H9 (cell line): ENCODE data around the gene ICE2. TPM values are rescaled to one million over a fixed set of nuclear protein-coding genes. Genes with fewer than 3 reads are reported as not detected.

Experiments
- DNase-seq: peaks from one replicate; pipeline ENCODE4 v3.0.0-alpha.2; 2017
- H2AFZ ChIP-seq: one replicate; pipeline ENCODE4 v1.6.1; 2013; ENCODE audit warnings: mild to moderate bottlenecking, low read length, control low read depth, moderate library complexity
- H2AK5ac ChIP-seq: 2 replicates; pipeline ENCODE4 v1.6.1; 2013; ENCODE audit warnings: low read length, control low read depth, mixed read lengths; ENCODE audit not compliant: insufficient read length
- H2BK120ac ChIP-seq: one replicate; pipeline ENCODE4 v1.6.1; 2013; ENCODE audit warnings: low read depth, mild to moderate bottlenecking, low read length, control low read depth, inconsistent platforms; ENCODE audit not compliant: poor library complexity, severe bottlenecking
- H2BK12ac ChIP-seq: 2 replicates; pipeline ENCODE4 v1.6.1; 2013; ENCODE audit warnings: low read length, control low read depth, mixed read lengths, low read depth; ENCODE audit not compliant: insufficient read length
- H2BK15ac ChIP-seq: 2 replicates; pipeline ENCODE4 v1.6.1; 2013; ENCODE audit warnings: low read depth, low read length, control low read depth
- H2BK20ac ChIP-seq: one replicate; pipeline ENCODE4 v1.6.1; 2013; ENCODE audit warnings: low read depth, mild to moderate bottlenecking, low read length, control low read depth, inconsistent platforms; ENCODE audit not compliant: poor library complexity, severe bottlenecking
- H2BK5ac ChIP-seq: 2 replicates; pipeline ENCODE4 v1.6.1; 2013; ENCODE audit warnings: low read length, control low read depth, mixed read lengths; ENCODE audit not compliant: insufficient read length
- H3K14ac ChIP-seq: 2 replicates; pipeline ENCODE4 v1.6.1; 2013; ENCODE audit warnings: low read length, control low read depth; ENCODE audit not compliant: insufficient read depth
- H3K18ac ChIP-seq: 2 replicates; pipeline ENCODE4 v1.6.1; 2013; ENCODE audit warnings: low read depth, mild to moderate bottlenecking, mixed read lengths, low read length, control low read depth; ENCODE audit not compliant: insufficient read length
- H3K23ac ChIP-seq: 2 replicates; pipeline ENCODE4 v1.6.1; 2013; ENCODE audit warnings: low read length, control low read depth, mixed read lengths, low read depth; ENCODE audit not compliant: insufficient read length
- H3K23me2 ChIP-seq: 2 replicates; pipeline ENCODE4 v1.6.1; 2013; ENCODE audit warnings: low read depth, mild to moderate bottlenecking, mixed read lengths, low read length, control low read depth; ENCODE audit not compliant: insufficient read length, poor library complexity, severe bottlenecking
- H3K27ac ChIP-seq: 2 replicates; pipeline ENCODE4 v1.5.1; 2013; ENCODE audit warnings: low read length, control low read depth, mixed read lengths, low read depth; ENCODE audit not compliant: insufficient read length
- H3K27me3 ChIP-seq: 2 replicates; pipeline ENCODE4 v1.6.1; 2013; ENCODE audit warnings: low read length, control low read depth, inconsistent platforms; ENCODE audit not compliant: insufficient read depth
- H3K4ac ChIP-seq: 2 replicates; pipeline ENCODE4 v1.6.1; 2013; ENCODE audit warnings: low read depth, mild to moderate bottlenecking, control low read depth, inconsistent platforms, low read length, moderate library complexity
- H3K4me1 ChIP-seq: 2 replicates; pipeline ENCODE4 v1.6.1; 2013; ENCODE audit warnings: low read length, control low read depth, inconsistent platforms; ENCODE audit not compliant: insufficient read depth
- H3K4me2 ChIP-seq: 2 replicates; pipeline ENCODE4 v1.6.1; 2013; ENCODE audit warnings: low read length, control low read depth, mixed read lengths; ENCODE audit not compliant: insufficient read length, insufficient read depth
- H3K56ac ChIP-seq: 2 replicates; pipeline ENCODE4 v1.6.1; 2013; ENCODE audit warnings: low read depth, mild to moderate bottlenecking, mixed read lengths, low read length, control low read depth; ENCODE audit not compliant: insufficient read length
- H3K79me1 ChIP-seq: 2 replicates; pipeline ENCODE4 v1.6.1; 2013; ENCODE audit warnings: low read depth, mild to moderate bottlenecking, moderate library complexity, low read length, control low read depth, inconsistent platforms; ENCODE audit not compliant: insufficient read depth, poor library complexity, severe bottlenecking
- H3K79me2 ChIP-seq: 2 replicates; pipeline ENCODE4 v1.6.1; 2013; ENCODE audit warnings: low read length, control low read depth, inconsistent platforms; ENCODE audit not compliant: insufficient read depth
- H3K9ac ChIP-seq: 2 replicates; pipeline ENCODE4 v1.6.1; 2013; ENCODE audit warnings: low read length, control low read depth, mixed read lengths; ENCODE audit not compliant: insufficient read length; ENCODE audit errors: extremely low read depth
- H3K9me3 ChIP-seq: one replicate; pipeline ENCODE4 v1.6.1; 2013; ENCODE audit warnings: low read depth, low read length, inconsistent platforms; ENCODE audit not compliant: control insufficient read depth
- H3T11ph ChIP-seq: one replicate; pipeline ENCODE4 v1.6.1; 2013; ENCODE audit warnings: mild to moderate bottlenecking, low read length, control low read depth, inconsistent platforms
- H4K20me1 ChIP-seq: one replicate; pipeline ENCODE4 v1.6.1; 2013; ENCODE audit not compliant: control insufficient read depth, insufficient read length, insufficient read depth
- H4K5ac ChIP-seq: 2 replicates; pipeline ENCODE4 v1.6.1; 2013; ENCODE audit warnings: low read depth, mild to moderate bottlenecking, mixed read lengths, low read length, control low read depth; ENCODE audit not compliant: insufficient read length
- H4K8ac ChIP-seq: replicated peaks from 2 replicates; pipeline ENCODE4 v1.6.1; 2013; ENCODE audit warnings: low read length, control low read depth, mixed read lengths, low read depth; ENCODE audit not compliant: insufficient read length
- H4K91ac ChIP-seq: 2 replicates; pipeline ENCODE4 v1.6.1; 2013; ENCODE audit warnings: low read depth, mild to moderate bottlenecking, moderate library complexity, mixed read lengths, low read length, control low read depth; ENCODE audit not compliant: insufficient read length
- H3K27ac Mint-ChIP-seq, 3 experiments: 2 replicates in 2 of 3; 3 replicates in 1 of 3; pipeline ENCODE4 v1.8.0; 2020 to 2021; ENCODE audit warnings: mixed read lengths in 3 of 3, mild to moderate bottlenecking in 1 of 3, moderate library complexity in 1 of 3
- H3K27me3 Mint-ChIP-seq: 2 replicates; pipeline ENCODE4 v1.8.0; 2021; ENCODE audit warnings: low read depth, mild to moderate bottlenecking, moderate library complexity, mixed read lengths
- H3K36me3 Mint-ChIP-seq, 3 experiments: 2 replicates in 2 of 3; 3 replicates in 1 of 3; pipeline ENCODE4 v1.8.0; 2020 to 2021; ENCODE audit warnings: low read depth in 3 of 3, mixed read lengths in 3 of 3; ENCODE audit not compliant: insufficient read depth in 1 of 3
- H3K4me1 Mint-ChIP-seq, 2 experiments: 2 replicates each; pipeline ENCODE4 v1.8.0; 2020; ENCODE audit warnings: mixed read lengths in 2 of 2
- H3K4me3 Mint-ChIP-seq, 2 experiments: 2 replicates in 1 of 2; 3 replicates in 1 of 2; pipeline ENCODE4 v1.8.0; 2020 to 2021; ENCODE audit warnings: mild to moderate bottlenecking in 2 of 2, mixed read lengths in 2 of 2, moderate library complexity in 1 of 2
- H3K9me3 Mint-ChIP-seq, 2 experiments: 2 replicates in 1 of 2; 3 replicates in 1 of 2; pipeline ENCODE4 v1.8.0; 2020; ENCODE audit warnings: mild to moderate bottlenecking in 2 of 2, mixed read lengths in 2 of 2, moderate library complexity in 1 of 2
- CTCF ChIP-seq: fragments of 200-600 bp; sonication (generic); conservative IDR thresholded peaks from 3 replicates; pipeline ENCODE4 v1.8.0; 2021; ENCODE audit warnings: antibody characterized with exemption, mild to moderate bottlenecking
- WGBS: extraction: QIAGEN DNeasy Blood & Tissue Kit; methylation state at CpG from one replicate; pipeline ENCODE4 v1.1.7; 2013; ENCODE audit warnings: missing lambda C conversion rate, low lambda C conversion rate, mixed read lengths; ENCODE audit not compliant: insufficient read length; ENCODE audit errors: extremely low coverage; 5-methylcytosine and 5-hydroxymethylcytosine counted together
- total RNA-seq: library from RNA; stranded (reverse); gene quantifications from 2 replicates; pipeline ENCODE4 v1.2.1, GENCODE V29; 2021

The ICE2 gene
- total RNA-seq, 1 experiment from 2014 or later, result 76.3 TPM

DNA sequence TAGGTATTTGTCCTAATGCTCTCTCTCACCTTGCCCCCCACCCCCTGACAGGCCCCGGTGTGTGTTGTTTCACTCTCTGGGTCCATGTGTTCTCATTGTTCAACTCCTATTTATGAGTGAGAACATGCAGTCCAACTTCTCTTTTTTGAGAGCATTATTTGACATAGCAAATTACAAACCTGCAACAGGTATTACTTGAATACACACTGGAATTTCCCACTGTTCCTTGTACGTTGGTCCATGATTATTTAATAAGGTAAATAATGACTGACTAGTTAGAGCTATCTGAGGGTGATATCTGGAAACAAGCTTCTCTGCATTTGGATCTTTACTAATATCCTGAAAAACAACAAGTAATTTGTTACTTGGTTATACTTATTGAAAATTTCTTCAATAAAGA lies 24.1 kb downstream of the ICE2 start:
- Histone ChIP-seq H3K4me1 (no peaks in the 10 kb centered on the region), H4K20me1 (no peaks in the 10 kb centered on the region), H3K4me2 (no peak overlapping the region), H3K23me2 (no peaks in the 10 kb centered on the region), H4K8ac (no peak overlapping the region), H3K56ac (no peak overlapping the region), H2AK5ac (no peak overlapping the region), H2BK20ac (no peak overlapping the region), H3K27ac (no peak overlapping the region), H3K23ac (no peak overlapping the region), H3K79me1 (no peaks in the 10 kb centered on the region), H3K18ac (no peak overlapping the region), H3K27me3 (no peaks in the 10 kb centered on the region), H3K9ac (no peak overlapping the region), H4K91ac (no peak overlapping the region), H4K5ac (no peak overlapping the region), H3K9me3 (no peaks in the 10 kb centered on the region), H2BK15ac (no peak overlapping the region), H3K4ac (no peak overlapping the region), H3K79me2 (no peaks in the 10 kb centered on the region), H2BK5ac (no peak overlapping the region), H2BK12ac (no peak overlapping the region), H3T11ph (no peak overlapping the region), H2BK120ac (no peak overlapping the region), H3K14ac (no peak overlapping the region), H2AFZ (no peak overlapping the region)
- no peaks in the 10 kb centered on the region for H3K4me1 Mint-ChIP-seq
- no peaks in the 10 kb centered on the region for H3K9me3 Mint-ChIP-seq
- H3K27me3 Mint-ChIP-seq, result no peaks in the 10 kb centered on the region
- peaks cover 1 to 41% (median 35%) of the 10 kb centered on the region in 3 experiments; a peak in 5 of 7 replicates for H3K36me3 Mint-ChIP-seq
- H3K4me3 Mint-ChIP-seq, result no peak overlapping the region
- no peak for DNase-seq
- WGBS, result no CpG with 5 or more reads among the region's 2 CpGs
- no peak for TF ChIP-seq CTCF
- no peak overlapping the region for H3K27ac Mint-ChIP-seq
